ENCODE data around the gene MMP14. TPM values are rescaled to one million over a fixed set of nuclear protein-coding genes. Genes with fewer than 3 reads are reported as not detected.

MMP14 gene
- total and polyA plus RNA-seq, 3 experiments from 2014 or later: 1.4 to 1.7 TPM; not detected in 1

DNA sequence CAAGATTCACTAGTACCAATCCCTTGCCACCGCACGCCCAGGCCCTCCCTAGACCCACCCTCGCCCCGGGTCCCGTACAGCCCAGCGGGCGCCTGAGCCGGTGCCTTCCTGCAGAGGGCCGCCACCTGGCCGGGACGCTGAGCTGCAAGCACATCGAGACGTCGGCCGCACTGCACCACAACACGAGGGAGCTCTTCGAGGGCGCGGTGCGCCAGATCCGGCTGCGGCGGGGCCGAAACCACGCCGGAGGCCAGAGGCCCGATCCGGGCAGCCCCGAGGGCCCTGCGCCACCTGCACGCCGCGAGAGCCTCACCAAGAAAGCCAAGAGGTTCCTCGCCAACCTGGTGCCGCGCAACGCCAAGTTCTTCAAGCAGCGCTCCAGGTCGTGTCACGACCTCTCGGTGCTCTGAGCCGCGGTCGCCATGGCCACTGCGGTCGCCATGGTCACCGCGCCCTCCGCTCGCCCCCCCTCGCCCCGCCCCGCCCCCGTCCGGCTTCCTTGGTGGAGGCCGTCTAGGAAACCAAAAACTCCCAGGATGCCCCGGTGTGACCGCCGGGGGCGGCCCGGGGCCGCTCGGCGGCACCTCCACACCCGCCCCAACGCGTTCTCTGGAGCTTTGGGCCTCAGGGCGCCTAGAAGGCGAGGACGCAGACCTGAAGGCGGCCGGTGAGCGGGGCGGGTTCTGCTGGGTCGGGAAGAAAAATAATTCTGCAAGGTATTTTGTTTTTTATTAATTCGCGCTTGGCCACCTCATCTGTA, 50.3 kb downstream of the MMP14 start:
- POLR2A ChIA-PET: interaction anchor here (0.6 to 2.8 kb wide), 10 partner anchors 15 to 1138 kb away, joined by 3 to 17 read pairs (median 3); partner anchors contain the start of genes DAD1, HAUS4, LRP10 and RBM23
- H3K4me1 ChIP-seq (ENCODE audit: insufficient read depth, low read length): peaks cover 55% of the 10 kb centered on the region

DNA sequence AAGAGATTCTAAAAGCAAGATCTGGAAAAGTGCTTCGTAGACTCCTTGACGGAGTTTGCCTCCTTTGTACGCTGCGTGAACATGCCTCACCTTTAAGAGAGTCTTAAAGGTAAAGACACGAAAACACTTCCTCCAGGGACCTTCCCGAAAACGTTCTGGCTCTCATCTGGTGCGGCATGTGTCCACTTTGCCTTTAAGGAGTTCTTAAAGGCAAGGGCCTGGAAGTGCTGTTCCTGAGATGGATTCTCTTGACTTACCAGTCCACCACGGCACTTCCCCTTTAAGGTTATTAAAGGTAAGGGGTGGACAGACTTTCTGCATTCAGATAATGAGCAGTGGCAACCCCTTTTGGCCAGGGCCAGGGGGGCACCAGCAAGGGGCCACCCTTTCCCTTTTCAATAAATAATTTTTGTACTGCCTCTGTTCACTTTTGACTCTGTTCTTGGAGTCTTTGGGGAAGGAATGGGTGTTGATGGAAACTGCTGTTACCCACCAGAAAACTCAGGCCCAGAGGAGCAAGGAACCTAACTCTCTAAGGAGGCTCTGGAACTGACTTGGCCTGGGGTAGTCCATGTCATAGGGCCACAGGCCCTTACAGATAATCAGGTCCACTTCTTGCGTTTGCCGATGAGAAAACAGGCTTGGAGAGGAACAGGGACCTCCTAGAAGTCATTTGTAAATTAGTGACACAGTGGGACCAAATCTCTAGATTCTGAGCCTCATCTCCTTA, 51.0 kb downstream of the MMP14 start:
- peaks cover 55% of the 10 kb centered on the region for H3K4me1 ChIP-seq (ENCODE audit: insufficient read depth, low read length)
- ChIA-PET POLR2A (interaction anchor here (1.4 to 2.8 kb wide), 4 partner anchors 15 to 298 kb away, joined by 5 to 17 read pairs (median 8); partner anchors contain the start of genes DAD1, LRP10 and RBM23), CTCF (interaction anchor here (0.6 to 10.6 kb wide), 8 partner anchors 14 to 317 kb away, joined by 3 to 110 read pairs (median 10); partner anchors contain the start of gene LRP10)
- H3K36me3 Mint-ChIP-seq: peaks cover 0 to 3% (median 0%) of the 10 kb centered on the region in 3 donors
- no peaks in the 10 kb centered on the region for H3K9me3 ChIP-seq (ENCODE audit: low read length)
- peak overlapping the region; percentile 78 for H3K4me3 ChIP-seq (ENCODE audit: low read length)
- peaks cover 0 to 1% of the 10 kb centered on the region in 2 donors for H3K27me3 Mint-ChIP-seq
- H3K27ac Mint-ChIP-seq: peak overlapping the region; percentile 68 to 94 (median 86)
- peak overlapping the region; percentile 76 for H3K27ac ChIP-seq (ENCODE audit: low read depth, low read length)
- no peaks in the 10 kb centered on the region for H3K36me3 ChIP-seq (ENCODE audit: insufficient read depth, low read length)
- peak overlapping the region; percentile 82 to 93 (median 87) for H3K4me3 Mint-ChIP-seq
- DNase-seq: no peak
- no peaks in the 10 kb centered on the region for H3K9me3 Mint-ChIP-seq
- H3K4me1 Mint-ChIP-seq: peaks cover 29 to 61% (median 37%) of the 10 kb centered on the region in 3 donors
- no peaks in the 10 kb centered on the region for H3K27me3 ChIP-seq (ENCODE audit: insufficient read depth, low read length, poor library complexity, severe bottlenecking)

More for the DNA sequence above, 50.3 kb downstream of the MMP14 start:
- Histone ChIP-seq H3K27me3 (ENCODE audit: insufficient read depth, low read length, poor library complexity, severe bottlenecking) (no peaks in the 10 kb centered on the region), H3K4me3 (ENCODE audit: low read length) (peak overlapping the region; percentile 78), H3K9me3 (ENCODE audit: low read length) (no peaks in the 10 kb centered on the region), H3K27ac (ENCODE audit: low read depth, low read length) (peak overlapping the region; percentile 76), H3K36me3 (ENCODE audit: insufficient read depth, low read length) (no peaks in the 10 kb centered on the region)
- no peaks in the 10 kb centered on the region for H3K9me3 Mint-ChIP-seq
- DNase-seq: peak; percentile 54 to 78 (median 69)
- peaks cover 0 to 1% of the 10 kb centered on the region in 2 donors for H3K27me3 Mint-ChIP-seq
- peak overlapping the region; percentile 66 to 94 (median 86) for H3K27ac Mint-ChIP-seq
- CTCF ChIA-PET: interaction anchor here (0.6 to 10.6 kb wide), 16 partner anchors 9 to 326 kb away, joined by 3 to 110 read pairs (median 5); partner anchors contain the start of genes LRP10 and OXA1L
- H3K4me3 Mint-ChIP-seq: peak overlapping the region; percentile 82 to 93 (median 87)
- peaks cover 29 to 65% (median 39%) of the 10 kb centered on the region in 3 donors for H3K4me1 Mint-ChIP-seq
- peaks cover 0 to 2% (median 0%) of the 10 kb centered on the region in 3 donors for H3K36me3 Mint-ChIP-seq

DNA sequence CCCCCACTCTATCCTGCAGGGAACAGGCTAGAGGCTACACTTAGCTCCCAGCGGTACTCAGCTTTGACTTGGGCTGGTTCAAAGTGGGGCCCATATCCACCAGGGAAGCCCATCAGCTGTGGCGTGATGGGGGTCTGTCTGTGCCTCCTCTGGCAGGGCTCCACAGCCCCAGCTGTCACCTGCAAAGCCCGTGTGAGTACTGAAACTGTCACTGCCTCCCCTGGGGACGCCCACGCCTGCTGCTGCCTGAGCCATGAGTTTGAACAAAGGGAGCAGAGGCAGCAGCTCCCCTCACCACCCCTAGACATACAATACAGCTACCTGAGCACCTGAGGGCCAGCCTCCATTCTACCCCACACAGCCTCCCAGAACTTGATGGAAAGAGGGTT, 51.6 kb downstream of the MMP14 start:
- peaks cover 0 to 1% of the 10 kb centered on the region in 2 donors for H3K27me3 Mint-ChIP-seq
- H3K4me3 Mint-ChIP-seq: peak overlapping the region in 6 of 7 donors; percentile 76 to 93 (median 86)

GRCh38 chr14:22888662-22889061, 52.3 kb downstream of the MMP14 start:
- Histone ChIP-seq H3K27me3 (ENCODE audit: insufficient read depth, low read length, poor library complexity, severe bottlenecking) (no peaks in the 10 kb centered on the region), H3K36me3 (ENCODE audit: insufficient read depth, low read length) (no peaks in the 10 kb centered on the region), H3K4me1 (ENCODE audit: insufficient read depth, low read length) (peaks cover 49% of the 10 kb centered on the region), H3K27ac (ENCODE audit: low read depth, low read length) (no peak overlapping the region), H3K4me3 (ENCODE audit: low read length) (no peak overlapping the region), H3K9me3 (ENCODE audit: low read length) (no peaks in the 10 kb centered on the region)
- Mint-ChIP-seq H3K27me3 (peaks cover 0 to 1% of the 10 kb centered on the region in 2 donors), H3K27ac (peak overlapping the region in 2 of 8 donors; percentile 24 to 88), H3K36me3 (peaks cover 0 to 7% (median 0%) of the 10 kb centered on the region in 3 donors), H3K4me1 (peaks cover 28 to 53% (median 37%) of the 10 kb centered on the region in 3 donors), H3K4me3 (peak overlapping the region in 2 of 7 donors; percentile 24 to 87), H3K9me3 (no peaks in the 10 kb centered on the region)
- POLR2A ChIA-PET: interaction anchor here (0.6 to 2.8 kb wide), 6 partner anchors 18 to 891 kb away, joined by 3 to 11 read pairs (median 4); partner anchors contain the start of gene RBM23
- DNase-seq: peak in 1 of 5 donors; percentile 21
- CTCF ChIA-PET: interaction anchor here (1.1 to 10.6 kb wide), 5 partner anchors 13 to 65 kb away, joined by 3 to 110 read pairs (median 11); partner anchors contain the start of gene LRP10

More for the DNA sequence above, 51.6 kb downstream of the MMP14 start:
- POLR2A ChIA-PET: interaction anchor here (1.6 to 2.8 kb wide), 2 partner anchors 17 to 30 kb away, joined by 5 to 11 read pairs; partner anchors contain the start of gene RBM23
- H3K4me1 Mint-ChIP-seq: peaks cover 29 to 58% (median 37%) of the 10 kb centered on the region in 3 donors
- H3K4me3 ChIP-seq (ENCODE audit: low read length): peak overlapping the region; percentile 78
- H3K9me3 ChIP-seq (ENCODE audit: low read length): no peaks in the 10 kb centered on the region
- H3K9me3 Mint-ChIP-seq: no peaks in the 10 kb centered on the region
- peak overlapping the region in 6 of 8 donors; percentile 43 to 92 (median 70) for H3K27ac Mint-ChIP-seq
- peaks cover 0 to 3% (median 0%) of the 10 kb centered on the region in 3 donors for H3K36me3 Mint-ChIP-seq
- DNase-seq: peak in 1 of 5 donors; percentile 38
- H3K27me3 ChIP-seq (ENCODE audit: insufficient read depth, low read length, poor library complexity, severe bottlenecking): no peaks in the 10 kb centered on the region
- no peaks in the 10 kb centered on the region for H3K36me3 ChIP-seq (ENCODE audit: insufficient read depth, low read length)
- H3K27ac ChIP-seq (ENCODE audit: low read depth, low read length): peak overlapping the region; percentile 76
- H3K4me1 ChIP-seq (ENCODE audit: insufficient read depth, low read length): peaks cover 55% of the 10 kb centered on the region
- CTCF ChIA-PET: interaction anchor here (1.1 to 10.6 kb wide), 5 partner anchors 14 to 65 kb away, joined by 3 to 110 read pairs (median 11); partner anchors contain the start of gene LRP10

DNA sequence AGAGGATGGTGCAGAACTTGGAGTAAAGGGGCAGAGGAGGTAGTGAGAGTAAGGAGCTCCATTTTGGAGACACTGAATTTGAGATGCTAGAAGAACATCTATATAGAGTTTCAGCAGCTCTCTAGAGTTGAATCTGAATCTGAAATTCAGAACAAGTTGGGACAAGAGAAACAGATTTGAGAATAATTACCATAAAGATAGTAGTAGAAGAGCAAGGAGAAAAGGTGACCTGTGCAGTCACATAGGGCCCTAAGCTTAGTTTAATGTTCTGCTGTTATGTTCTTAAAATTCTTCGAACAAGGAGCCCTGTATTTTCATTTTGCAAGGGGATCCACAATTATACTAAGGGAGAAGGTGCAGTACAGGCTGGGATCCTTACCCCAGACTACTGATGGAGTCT, 54.0 kb downstream of the MMP14 start:
- ChIA-PET CTCF (interaction anchor here (0.7 to 10.6 kb wide), 3 partner anchors 11 to 1180 kb away, joined by 3 to 110 read pairs (median 49); partner anchors contain the start of gene LRP10), POLR2A (no interaction called here)
- peaks cover 0 to 10% (median 2%) of the 10 kb centered on the region in 3 donors for H3K36me3 Mint-ChIP-seq
- peak overlapping the region in 1 of 7 donors; percentile 0 for H3K4me3 Mint-ChIP-seq
- Histone ChIP-seq H3K9me3 (ENCODE audit: low read length) (no peaks in the 10 kb centered on the region), H3K4me1 (ENCODE audit: insufficient read depth, low read length) (peaks cover 47% of the 10 kb centered on the region), H3K27ac (ENCODE audit: low read depth, low read length) (no peak overlapping the region), H3K4me3 (ENCODE audit: low read length) (no peak overlapping the region), H3K36me3 (ENCODE audit: insufficient read depth, low read length) (no peaks in the 10 kb centered on the region), H3K27me3 (ENCODE audit: insufficient read depth, low read length, poor library complexity, severe bottlenecking) (no peaks in the 10 kb centered on the region)
- H3K4me1 Mint-ChIP-seq: peaks cover 25 to 41% (median 30%) of the 10 kb centered on the region in 3 donors
- H3K9me3 Mint-ChIP-seq: no peaks in the 10 kb centered on the region
- no peak overlapping the region for H3K27ac Mint-ChIP-seq
- DNase-seq: no peak
- peaks cover 0 to 1% of the 10 kb centered on the region in 2 donors for H3K27me3 Mint-ChIP-seq

GRCh38 chr14:22892488-22892887, 56.1 kb downstream of the MMP14 start:
- Mint-ChIP-seq H3K4me3 (peak overlapping the region in 1 of 7 donors; percentile 40), H3K4me1 (peaks cover 11 to 25% (median 17%) of the 10 kb centered on the region in 3 donors), H3K36me3 (peaks cover 0 to 10% (median 2%) of the 10 kb centered on the region in 3 donors), H3K27me3 (no peaks in the 10 kb centered on the region), H3K27ac (peak overlapping the region in 2 of 8 donors; percentile 61 to 78), H3K9me3 (no peaks in the 10 kb centered on the region)
- POLR2A ChIA-PET: no interaction called here
- Histone ChIP-seq H3K4me3 (ENCODE audit: low read length) (no peak overlapping the region), H3K27ac (ENCODE audit: low read depth, low read length) (no peak overlapping the region), H3K9me3 (ENCODE audit: low read length) (no peaks in the 10 kb centered on the region), H3K27me3 (ENCODE audit: insufficient read depth, low read length, poor library complexity, severe bottlenecking) (no peaks in the 10 kb centered on the region), H3K36me3 (ENCODE audit: insufficient read depth, low read length) (no peaks in the 10 kb centered on the region), H3K4me1 (ENCODE audit: insufficient read depth, low read length) (peaks cover 30% of the 10 kb centered on the region)
- no peak for DNase-seq
- CTCF ChIA-PET: interaction anchor here (1.0 kb wide), 1 partner anchor 20 kb away, joined by 4 read pairs; no protein-coding TSS in a partner anchor

GRCh38 chr14:22893706-22894105, 57.3 kb downstream of the MMP14 start:
- peaks cover 0 to 12% (median 7%) of the 10 kb centered on the region in 3 donors for H3K4me1 Mint-ChIP-seq
- POLR2A ChIA-PET: no interaction called here

More at GRCh38 chr14:22893706-22894105, 57.3 kb downstream of the MMP14 start:
- Histone ChIP-seq H3K4me1 (ENCODE audit: insufficient read depth, low read length) (peaks cover 17% of the 10 kb centered on the region), H3K9me3 (ENCODE audit: low read length) (no peaks in the 10 kb centered on the region), H3K36me3 (ENCODE audit: insufficient read depth, low read length) (no peaks in the 10 kb centered on the region), H3K27me3 (ENCODE audit: insufficient read depth, low read length, poor library complexity, severe bottlenecking) (no peaks in the 10 kb centered on the region), H3K27ac (ENCODE audit: low read depth, low read length) (no peak overlapping the region), H3K4me3 (ENCODE audit: low read length) (no peak overlapping the region)
- Mint-ChIP-seq H3K27ac (peak overlapping the region in 1 of 8 donors; percentile 61), H3K36me3 (peaks cover 0 to 12% (median 2%) of the 10 kb centered on the region in 3 donors), H3K9me3 (no peaks in the 10 kb centered on the region), H3K4me3 (no peak overlapping the region), H3K27me3 (no peaks in the 10 kb centered on the region)
- DNase-seq: no peak
- CTCF ChIA-PET: interaction anchor here (1.1 kb wide), 1 partner anchor 21 kb away, joined by 3 read pairs; no protein-coding TSS in a partner anchor
